Measurements from ENCODE around the gene CNTN1.
"Not testable (repeated sequence)": the region's sequence is repeated elsewhere in the genome, so short reads cannot be mapped to it uniquely, and the experiment has no call there.

Gene CNTN1

GRCh38 chr12:40727774-40728483 is 35.7 kb downstream of the CNTN1 start:
- no peak for DNase-seq
- Mint-ChIP-seq H3K27ac (no peak overlapping the region), H3K27me3 (no peaks in the 10 kb centered on the region), H3K4me1 (no peaks in the 10 kb centered on the region), H3K4me3 (no peak overlapping the region), H3K36me3 (no peaks in the 10 kb centered on the region), H3K9me3 (peaks cover 2% of the 10 kb centered on the region)
- CTCF ChIA-PET, result no interaction called here

- no peaks in the 10 kb centered on the region for H3K9me3 Mint-ChIP-seq
- no peaks in the 10 kb centered on the region for H3K36me3 Mint-ChIP-seq
- H3K27me3 Mint-ChIP-seq, result no peaks in the 10 kb centered on the region
- H3K4me3 Mint-ChIP-seq, result no peak overlapping the region
- CTCF ChIA-PET, result no interaction called here
- no peaks in the 10 kb centered on the region for H3K4me1 Mint-ChIP-seq
- H3K27ac Mint-ChIP-seq, result no peak overlapping the region
- DNase-seq, result no peak
Observed at GRCh38 chr12:40730281-40730680, 38.0 kb downstream of the CNTN1 start.

- Mint-ChIP-seq H3K4me1 (no peaks in the 10 kb centered on the region), H3K36me3 (no peaks in the 10 kb centered on the region), H3K27ac (no peak overlapping the region), H3K9me3 (no peaks in the 10 kb centered on the region), H3K27me3 (no peaks in the 10 kb centered on the region), H3K4me3 (no peak overlapping the region)
- CTCF ChIA-PET, result no interaction called here
- no peak for DNase-seq
Observed at GRCh38 chr12:40733871-40734270, 41.6 kb downstream of the CNTN1 start.

- no peak for DNase-seq
- no peak overlapping the region for H3K4me3 Mint-ChIP-seq
- no peaks in the 10 kb centered on the region for H3K27me3 Mint-ChIP-seq
- no peak overlapping the region for H3K27ac Mint-ChIP-seq
- no peaks in the 10 kb centered on the region for H3K36me3 Mint-ChIP-seq
- CTCF ChIA-PET, result no interaction called here
- no peaks in the 10 kb centered on the region for H3K4me1 Mint-ChIP-seq
- no peaks in the 10 kb centered on the region for H3K9me3 Mint-ChIP-seq
Observed at GRCh38 chr12:40734276-40734675, 42.0 kb downstream of the CNTN1 start.

GRCh38 chr12:40735551-40736230 is 43.5 kb downstream of the CNTN1 start:
- CTCF ChIA-PET, result no interaction called here
- H3K9me3 Mint-ChIP-seq, result no peaks in the 10 kb centered on the region
- no peak overlapping the region for H3K27ac Mint-ChIP-seq

GRCh38 chr12:40737416-40737815 is 45.2 kb downstream of the CNTN1 start:
- H3K27ac Mint-ChIP-seq, H3K4me1 Mint-ChIP-seq, CTCF ChIA-PET: not testable (repeated sequence)

More at GRCh38 chr12:40735551-40736230, 43.5 kb downstream of the CNTN1 start:
- no peaks in the 10 kb centered on the region for H3K27me3 Mint-ChIP-seq
- H3K4me1 Mint-ChIP-seq, result no peaks in the 10 kb centered on the region
- H3K4me3 Mint-ChIP-seq, result no peak overlapping the region
- no peak for DNase-seq
- no peaks in the 10 kb centered on the region for H3K36me3 Mint-ChIP-seq

GRCh38 chr12:40738856-40739255 is 46.6 kb downstream of the CNTN1 start:
- H3K4me1 Mint-ChIP-seq, result no peaks in the 10 kb centered on the region
- H3K4me3 Mint-ChIP-seq, result no peak overlapping the region
- CTCF ChIA-PET, result no interaction called here
- H3K9me3 Mint-ChIP-seq, result peaks cover 2% of the 10 kb centered on the region
- H3K36me3 Mint-ChIP-seq, result no peaks in the 10 kb centered on the region
- H3K27me3 Mint-ChIP-seq, result no peaks in the 10 kb centered on the region
- no peak overlapping the region for H3K27ac Mint-ChIP-seq
- DNase-seq, result no peak

More at GRCh38 chr12:40737416-40737815, 45.2 kb downstream of the CNTN1 start:
- not testable (repeated sequence) for H3K36me3 Mint-ChIP-seq, H3K27me3 Mint-ChIP-seq, DNase-seq, H3K9me3 Mint-ChIP-seq, H3K4me3 Mint-ChIP-seq

GRCh38 chr12:40742041-40742440 is 49.8 kb downstream of the CNTN1 start:
- H3K27me3 Mint-ChIP-seq, result no peaks in the 10 kb centered on the region
- no peaks in the 10 kb centered on the region for H3K4me1 Mint-ChIP-seq
- H3K36me3 Mint-ChIP-seq, result no peaks in the 10 kb centered on the region
- peaks cover 4% of the 10 kb centered on the region for H3K9me3 Mint-ChIP-seq
- H3K4me3 Mint-ChIP-seq, result no peak overlapping the region
- DNase-seq, result no peak
- H3K27ac Mint-ChIP-seq, result no peak overlapping the region
- CTCF ChIA-PET, result no interaction called here

GRCh38 chr12:40745386-40745785 is 53.1 kb downstream of the CNTN1 start:
- H3K27me3 Mint-ChIP-seq, result no peaks in the 10 kb centered on the region
- CTCF ChIA-PET, result no interaction called here
- H3K36me3 Mint-ChIP-seq, result no peaks in the 10 kb centered on the region
- H3K4me1 Mint-ChIP-seq, result no peaks in the 10 kb centered on the region
- no peak overlapping the region for H3K4me3 Mint-ChIP-seq
- no peak for DNase-seq
- peaks cover 4% of the 10 kb centered on the region for H3K9me3 Mint-ChIP-seq
- no peak overlapping the region for H3K27ac Mint-ChIP-seq

GRCh38 chr12:40749863-40750262 is 57.6 kb downstream of the CNTN1 start:
- CTCF ChIA-PET, result no interaction called here
- Mint-ChIP-seq H3K4me1 (no peaks in the 10 kb centered on the region), H3K4me3 (no peak overlapping the region), H3K9me3 (no peaks in the 10 kb centered on the region), H3K27me3 (no peaks in the 10 kb centered on the region), H3K27ac (no peak overlapping the region), H3K36me3 (no peaks in the 10 kb centered on the region)
- no peak for DNase-seq

GRCh38 chr12:40752011-40752410 is 59.8 kb downstream of the CNTN1 start:
- H3K9me3 Mint-ChIP-seq, result no peaks in the 10 kb centered on the region
- H3K4me3 Mint-ChIP-seq, result no peak overlapping the region
- CTCF ChIA-PET, result no interaction called here
- H3K4me1 Mint-ChIP-seq, result no peaks in the 10 kb centered on the region
- H3K27ac Mint-ChIP-seq, result no peak overlapping the region
- no peaks in the 10 kb centered on the region for H3K36me3 Mint-ChIP-seq
- DNase-seq, result no peak
- no peaks in the 10 kb centered on the region for H3K27me3 Mint-ChIP-seq

GRCh38 chr12:40760821-40761220 is 68.6 kb downstream of the CNTN1 start:
- Mint-ChIP-seq H3K36me3 (no peaks in the 10 kb centered on the region), H3K27me3 (no peaks in the 10 kb centered on the region), H3K27ac (no peak overlapping the region), H3K9me3 (no peaks in the 10 kb centered on the region), H3K4me1 (no peaks in the 10 kb centered on the region), H3K4me3 (no peak overlapping the region)
- DNase-seq, result no peak
- CTCF ChIA-PET, result no interaction called here

GRCh38 chr12:40762072-40762471 is 69.8 kb downstream of the CNTN1 start:
- Mint-ChIP-seq H3K27ac (no peak overlapping the region), H3K36me3 (no peaks in the 10 kb centered on the region), H3K4me1 (no peaks in the 10 kb centered on the region), H3K4me3 (no peak overlapping the region), H3K9me3 (no peaks in the 10 kb centered on the region), H3K27me3 (no peaks in the 10 kb centered on the region)
- CTCF ChIA-PET, result no interaction called here
- no peak for DNase-seq

GRCh38 chr12:40768125-40768864 is 76.1 kb downstream of the CNTN1 start:
- DNase-seq, result no peak
- Mint-ChIP-seq H3K4me1 (no peaks in the 10 kb centered on the region), H3K27me3 (no peaks in the 10 kb centered on the region), H3K4me3 (no peak overlapping the region), H3K9me3 (no peaks in the 10 kb centered on the region), H3K27ac (no peak overlapping the region), H3K36me3 (no peaks in the 10 kb centered on the region)
- CTCF ChIA-PET, result no interaction called here

- H3K4me3 Mint-ChIP-seq, result no peak overlapping the region
- CTCF ChIA-PET, result no interaction called here
Observed at GRCh38 chr12:40769846-40770245, 77.6 kb downstream of the CNTN1 start.

More at GRCh38 chr12:40769846-40770245, 77.6 kb downstream of the CNTN1 start:
- no peaks in the 10 kb centered on the region for H3K4me1 Mint-ChIP-seq
- no peaks in the 10 kb centered on the region for H3K27me3 Mint-ChIP-seq
- H3K27ac Mint-ChIP-seq, result no peak overlapping the region
- no peak for DNase-seq
- no peaks in the 10 kb centered on the region for H3K36me3 Mint-ChIP-seq
- no peaks in the 10 kb centered on the region for H3K9me3 Mint-ChIP-seq

Data from activated naive CD4-positive, alpha-beta T cell treated with anti-CD3 and anti-CD28 coated beads, Interleukin-2, amount 10 ng/mL, durations not matched to agents 7 days and 5 days (primary cell).